MM.1S (cell line): Measurements from ENCODE around the gene NUDT1.

ENCODE experiments used
- DNase-seq: peaks from one replicate; pipeline ENCODE4 v3.0.0-alpha.2; 2015
- H2AFZ ChIP-seq: fragments of 300-600 bp; sonication (generic); 2 replicates; pipeline ENCODE4 v1.6.0; 2016; ENCODE audit warnings: antibody characterized with exemption, low read length
- H3F3A ChIP-seq: fragments of 300-600 bp; sonication (generic); 2 replicates; pipeline ENCODE4 v1.6.1; 2016; ENCODE audit warnings: mild to moderate bottlenecking, antibody characterized with exemption, low read length, moderate library complexity, mixed read lengths; ENCODE audit not compliant: insufficient read depth
- H3K27ac ChIP-seq: fragments of 300-600 bp; sonication (generic); 2 replicates; pipeline ENCODE4 v1.5.1; 2016; ENCODE audit warnings: mild to moderate bottlenecking, low read length
- H3K27me3 ChIP-seq: fragments of 300-600 bp; sonication (generic); replicated peaks from 2 replicates; pipeline ENCODE4 v1.6.0; 2016; ENCODE audit warnings: low read length; ENCODE audit not compliant: insufficient read depth
- H3K36me3 ChIP-seq: fragments of 300-600 bp; sonication (generic); replicated peaks from 2 replicates; pipeline ENCODE4 v1.6.1; 2016; ENCODE audit warnings: mild to moderate bottlenecking, low read length, mixed read lengths; ENCODE audit not compliant: insufficient read depth
- H3K4me1 ChIP-seq: fragments of 300-600 bp; sonication (generic); 2 replicates; pipeline ENCODE4 v1.6.1; 2016; ENCODE audit warnings: low read length, mixed read lengths
- H3K4me2 ChIP-seq: fragments of 300-600 bp; sonication (generic); 2 replicates; pipeline ENCODE4 v1.6.0; 2016; ENCODE audit warnings: low read depth, low read length
- H3K4me3 ChIP-seq: fragments of 300-600 bp; sonication (generic); 2 replicates; pipeline ENCODE4 v1.5.1; 2016; ENCODE audit warnings: low read length, mixed read lengths
- H3K79me2 ChIP-seq: fragments of 300-600 bp; sonication (generic); 2 replicates; pipeline ENCODE4 v1.6.1; 2016; ENCODE audit warnings: mixed run types, low read length, mixed read lengths
- H3K9ac ChIP-seq: fragments of 300-600 bp; sonication (generic); 2 replicates; pipeline ENCODE4 v1.6.1; 2016; ENCODE audit warnings: low read length, mixed read lengths
- H3K9me2 ChIP-seq: fragments of 300-600 bp; sonication (generic); replicated peaks from 2 replicates; pipeline ENCODE4 v1.6.1; 2016; ENCODE audit warnings: mild to moderate bottlenecking, low read length, mixed read lengths; ENCODE audit not compliant: insufficient read depth
- H3K9me3 ChIP-seq: fragments of 300-600 bp; sonication (generic); replicated peaks from 2 replicates; pipeline ENCODE4 v1.6.1; 2016; ENCODE audit warnings: mild to moderate bottlenecking, low read length, mixed read lengths; ENCODE audit not compliant: insufficient read depth
- H4K20me1 ChIP-seq: fragments of 300-600 bp; sonication (generic); 2 replicates; pipeline ENCODE4 v1.6.1; 2016; ENCODE audit warnings: mild to moderate bottlenecking, low read length, moderate library complexity, mixed read lengths; ENCODE audit not compliant: insufficient read depth
- CTCF ChIP-seq: fragments of 300-600 bp; sonication (generic); IDR thresholded peaks from 2 replicates; pipeline ENCODE4 v1.5.1; 2016; ENCODE audit warnings: antibody characterized with exemption, low read length, mixed read lengths
- EZH2 ChIP-seq: fragments of 300-600 bp; sonication (generic); optimal IDR thresholded peaks from 2 replicates; pipeline ENCODE3; 2017; ENCODE audit warnings: low read depth, mild to moderate bottlenecking, antibody characterized with exemption, low read length, mixed read lengths
- EZH2phosphoT487 ChIP-seq: fragments of 300-600 bp; sonication (generic); IDR thresholded peaks from 2 replicates; pipeline ENCODE4 v1.6.1; 2018; ENCODE audit warnings: antibody characterized with exemption, low read length

Gene NUDT1

GRCh38 chr7:2218444-2218785, 23.6 kb upstream of the NUDT1 start:
- H3K9ac ChIP-seq: no peak overlapping the region
- H3K27ac ChIP-seq: no peak overlapping the region
- H3K9me3 ChIP-seq: no peaks in the 10 kb centered on the region
- no peaks in the 10 kb centered on the region for H4K20me1 ChIP-seq
- H2AFZ ChIP-seq: no peak overlapping the region
- H3K79me2 ChIP-seq: peaks cover 2% of the 10 kb centered on the region; the same call in 1 of the 2 replicates
- no peaks in the 10 kb centered on the region for H3K9me2 ChIP-seq
- no peaks in the 10 kb centered on the region for H3F3A ChIP-seq
- H3K4me1 ChIP-seq: no peaks in the 10 kb centered on the region
- no peak overlapping the region for H3K4me3 ChIP-seq
- TF ChIP-seq EZH2 (no peak), CTCF (no peak), EZH2phosphoT487 (no peak)
- H3K27me3 ChIP-seq: no peaks in the 10 kb centered on the region
- no peak for DNase-seq
- no peaks in the 10 kb centered on the region for H3K36me3 ChIP-seq
- H3K4me2 ChIP-seq: no peak overlapping the region

DNA sequence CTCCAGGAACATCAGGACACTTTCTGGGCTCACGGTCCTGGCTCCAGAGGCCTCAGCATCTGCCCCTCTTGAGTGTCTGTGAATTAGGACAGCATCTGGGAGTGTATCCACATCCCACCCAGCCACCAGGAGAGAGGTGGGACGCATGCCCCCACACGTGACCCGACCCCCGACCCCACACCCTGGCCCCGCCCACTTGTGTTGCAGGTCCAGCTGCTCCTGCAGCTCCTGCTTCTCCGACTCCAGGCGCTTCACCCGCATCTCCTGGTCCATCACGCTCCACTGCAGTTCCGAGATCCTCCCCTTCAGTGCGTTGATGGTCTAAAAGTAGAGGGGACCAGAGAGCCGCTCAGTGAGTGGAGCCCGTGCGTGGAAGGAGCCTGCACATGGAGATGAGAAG, 22.9 kb upstream of the NUDT1 start:
- H3F3A ChIP-seq: no peaks in the 10 kb centered on the region
- no peaks in the 10 kb centered on the region for H4K20me1 ChIP-seq
- no peak overlapping the region for H3K4me2 ChIP-seq
- H3K4me1 ChIP-seq: no peaks in the 10 kb centered on the region
- H3K9me2 ChIP-seq: no peaks in the 10 kb centered on the region
- no peaks in the 10 kb centered on the region for H3K36me3 ChIP-seq
- DNase-seq: no peak
- no peaks in the 10 kb centered on the region for H3K27me3 ChIP-seq
- H3K9ac ChIP-seq: no peak overlapping the region
- H3K4me3 ChIP-seq: no peak overlapping the region
- H3K9me3 ChIP-seq: no peaks in the 10 kb centered on the region
- no peak overlapping the region for H3K27ac ChIP-seq
- H2AFZ ChIP-seq: no peak overlapping the region
- H3K79me2 ChIP-seq: peaks cover 2% of the 10 kb centered on the region; the same call in 1 of the 2 replicates
- TF ChIP-seq CTCF (no peak), EZH2phosphoT487 (no peak), EZH2 (no peak)

DNA sequence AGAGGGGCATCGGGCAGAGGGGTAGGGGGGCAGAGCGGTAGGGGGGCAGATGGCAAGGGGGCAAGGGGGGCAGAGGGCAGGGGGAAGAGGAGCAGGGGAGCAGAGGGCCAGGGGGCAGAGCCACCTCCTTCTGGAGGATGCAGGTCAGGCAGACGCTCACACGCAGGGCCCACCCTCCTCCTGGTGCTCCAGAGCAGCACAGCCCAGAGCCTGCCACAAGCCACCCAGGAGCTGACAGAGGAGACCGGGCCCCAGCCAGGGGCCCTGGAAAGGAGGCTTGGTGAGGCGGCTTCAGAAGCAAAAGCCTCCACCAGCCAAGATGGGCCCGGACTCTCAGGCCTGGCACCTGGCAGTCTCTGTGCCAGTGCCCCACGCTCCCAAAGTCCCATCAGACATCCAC, 22.4 kb upstream of the NUDT1 start:
- no peak overlapping the region for H3K4me2 ChIP-seq
- no peaks in the 10 kb centered on the region for H4K20me1 ChIP-seq
- no peak for DNase-seq
- no peaks in the 10 kb centered on the region for H3K27me3 ChIP-seq
- no peak overlapping the region for H3K4me3 ChIP-seq
- H3K9me3 ChIP-seq: no peaks in the 10 kb centered on the region
- no peak for TF ChIP-seq EZH2phosphoT487
- no peak for TF ChIP-seq EZH2
- no peak for TF ChIP-seq CTCF
- no peaks in the 10 kb centered on the region for H3F3A ChIP-seq
- no peak overlapping the region for H3K27ac ChIP-seq
- H3K36me3 ChIP-seq: no peaks in the 10 kb centered on the region
- H3K79me2 ChIP-seq: peaks cover 2% of the 10 kb centered on the region; the same call in 1 of the 2 replicates
- H3K4me1 ChIP-seq: no peaks in the 10 kb centered on the region
- no peaks in the 10 kb centered on the region for H3K9me2 ChIP-seq
- H3K9ac ChIP-seq: no peak overlapping the region
- no peak overlapping the region for H2AFZ ChIP-seq
